HepG2 (cell line): ENCODE results near the gene RPL6. TPM values are rescaled to one million over a fixed set of nuclear protein-coding genes. Genes with fewer than 3 reads are reported as not detected.

Experiments
- FOXA1 ChIP-seq, 2 experiments: fragments of 450-650 bp in 1 of 2; sonication (generic) in 1 of 2; formaldehyde crosslinking in 1 of 2; IDR thresholded peaks; 2 replicates each; pipeline versions ENCODE4 v1.4.0 to v1.6.1; 2016 to 2020; ENCODE audit warnings: missing genetic modification reagents in 1 of 2
- GPN1 ChIP-seq: sonication (generic); formaldehyde crosslinking; IDR thresholded peaks from 2 replicates; pipeline ENCODE4 v1.5.1; 2020; ENCODE audit warnings: missing genetic modification reagents, borderline replicate concordance
- HDAC1 ChIP-seq: sonication (generic); formaldehyde crosslinking; IDR thresholded peaks from 2 replicates; pipeline ENCODE4 v1.5.1; 2020; ENCODE audit warnings: mild to moderate bottlenecking, missing genetic modification reagents
- HNRNPLL ChIP-seq: fragments of 200-400 bp; formaldehyde crosslinking; IDR thresholded peaks from 2 replicates; pipeline ENCODE4 v1.6.1; 2017; ENCODE audit warnings: mild to moderate bottlenecking, low read depth, low read length; ENCODE audit not compliant: poor library complexity, severe bottlenecking
- HOXA5 ChIP-seq: sonication (generic); formaldehyde crosslinking; IDR thresholded peaks from 2 replicates; pipeline ENCODE4 v1.4.0; 2020; ENCODE audit warnings: missing genetic modification reagents
- KDM5A ChIP-seq: fragments of 200-600 bp; sonication (generic); IDR thresholded peaks from 2 replicates; pipeline ENCODE4 v1.7.0; 2018; ENCODE audit warnings: antibody characterized with exemption, mild to moderate bottlenecking, low read length, borderline replicate concordance
- MAF1 ChIP-seq: sonication (generic); formaldehyde crosslinking; IDR thresholded peaks from 2 replicates; pipeline ENCODE4 v1.5.0; 2020; ENCODE audit warnings: missing genetic modification reagents, borderline replicate concordance
- MAFG ChIP-seq: sonication (generic); formaldehyde crosslinking; IDR thresholded peaks from 2 replicates; pipeline ENCODE4 v1.5.1; 2020; ENCODE audit warnings: mild to moderate bottlenecking, missing genetic modification reagents
- NR1H2 ChIP-seq: sonication (generic); formaldehyde crosslinking; IDR thresholded peaks from 2 replicates; pipeline ENCODE4 v1.8.1; 2022; ENCODE audit warnings: low read depth, missing genetic modification reagents, borderline replicate concordance
- NR3C1 ChIP-seq: sonication (generic); formaldehyde crosslinking; IDR thresholded peaks from 2 replicates; pipeline ENCODE4 v1.4.0; 2020; ENCODE audit warnings: missing genetic modification reagents
- NRL ChIP-seq: sonication (generic); formaldehyde crosslinking; IDR thresholded peaks from 2 replicates; pipeline ENCODE4 v1.5.0; 2020; ENCODE audit warnings: missing genetic modification reagents, mild to moderate bottlenecking, moderate library complexity, borderline replicate concordance
- ZNF230 ChIP-seq: sonication (generic); formaldehyde crosslinking; IDR thresholded peaks from 2 replicates; pipeline ENCODE4 v1.4.0; 2020; ENCODE audit warnings: mild to moderate bottlenecking, missing genetic modification reagents
- ZNF317 ChIP-seq: sonication (generic); formaldehyde crosslinking; IDR thresholded peaks from 2 replicates; pipeline ENCODE4 v1.5.0; 2020; ENCODE audit warnings: mild to moderate bottlenecking, missing genetic modification reagents
- ZNF335 ChIP-seq: sonication (generic); formaldehyde crosslinking; IDR thresholded peaks from 2 replicates; pipeline ENCODE4 v1.4.0; 2020; ENCODE audit warnings: missing genetic modification reagents
- ZNF451 ChIP-seq: sonication (generic); formaldehyde crosslinking; IDR thresholded peaks from 2 replicates; pipeline ENCODE4 v1.5.0; 2020; ENCODE audit warnings: mild to moderate bottlenecking, missing genetic modification reagents
- ZNF615 ChIP-seq: sonication (generic); formaldehyde crosslinking; IDR thresholded peaks from 2 replicates; pipeline ENCODE4 v1.5.0; 2020; ENCODE audit warnings: mild to moderate bottlenecking, missing genetic modification reagents, borderline replicate concordance
- ZNF792 ChIP-seq: IDR thresholded peaks from 2 replicates; pipeline ENCODE4 v1.6.1; 2016
- polyA plus RNA-seq, 8 experiments: library from polyadenylated mRNA; depleted of rRNA in 3 of 8; stranded (reverse) in 7 of 8; unstranded in 1 of 8; fragments of >200 nt; fragmentation: Illumina TruSeq in 4 of 8; extraction: Trizol in 4 of 8; gene quantifications; 2 replicates each; pipeline versions ENCODE4 v1.2.1 to v1.2.3, GENCODE V29; 2011 to 2016; ENCODE audit warnings: low read depth in 4 of 8, missing spikeins in 1 of 8, mixed read lengths in 1 of 8; ENCODE audit not compliant: insufficient read depth in 1 of 8
- total RNA-seq, 5 experiments: library from RNA; depleted of rRNA; stranded (reverse); fragments of >200 nt; fragmentation: Illumina TruSeq; extraction: Trizol; gene quantifications; 2 replicates each; pipeline ENCODE4 v1.2.3, GENCODE V29; 2016; ENCODE audit warnings: low read depth in 1 of 5
- TF ChIP-seq, protein P1 (sequence below): fragments of 450-650 bp; IDR thresholded peaks from 2 replicates; pipeline ENCODE4 v1.6.1; 2017
- TF ChIP-seq, protein P2 (sequence below): sonication (generic); formaldehyde crosslinking; IDR thresholded peaks from 2 replicates; pipeline ENCODE4 v1.4.0; 2020; ENCODE audit warnings: missing genetic modification reagents
- TF ChIP-seq, protein P3 (sequence below): sonication (generic); formaldehyde crosslinking; IDR thresholded peaks from 2 replicates; pipeline ENCODE4 v1.8.0; 2022; ENCODE audit warnings: missing genetic modification reagents, mild to moderate bottlenecking, moderate library complexity, borderline replicate concordance

Gene RPL6
- total and polyA plus RNA-seq, 2 of the 13 experiments (the other 11 are each of a cell fraction or from before 2014, with no cell fraction given), result 1,551 to 1,719 TPM

DNA sequence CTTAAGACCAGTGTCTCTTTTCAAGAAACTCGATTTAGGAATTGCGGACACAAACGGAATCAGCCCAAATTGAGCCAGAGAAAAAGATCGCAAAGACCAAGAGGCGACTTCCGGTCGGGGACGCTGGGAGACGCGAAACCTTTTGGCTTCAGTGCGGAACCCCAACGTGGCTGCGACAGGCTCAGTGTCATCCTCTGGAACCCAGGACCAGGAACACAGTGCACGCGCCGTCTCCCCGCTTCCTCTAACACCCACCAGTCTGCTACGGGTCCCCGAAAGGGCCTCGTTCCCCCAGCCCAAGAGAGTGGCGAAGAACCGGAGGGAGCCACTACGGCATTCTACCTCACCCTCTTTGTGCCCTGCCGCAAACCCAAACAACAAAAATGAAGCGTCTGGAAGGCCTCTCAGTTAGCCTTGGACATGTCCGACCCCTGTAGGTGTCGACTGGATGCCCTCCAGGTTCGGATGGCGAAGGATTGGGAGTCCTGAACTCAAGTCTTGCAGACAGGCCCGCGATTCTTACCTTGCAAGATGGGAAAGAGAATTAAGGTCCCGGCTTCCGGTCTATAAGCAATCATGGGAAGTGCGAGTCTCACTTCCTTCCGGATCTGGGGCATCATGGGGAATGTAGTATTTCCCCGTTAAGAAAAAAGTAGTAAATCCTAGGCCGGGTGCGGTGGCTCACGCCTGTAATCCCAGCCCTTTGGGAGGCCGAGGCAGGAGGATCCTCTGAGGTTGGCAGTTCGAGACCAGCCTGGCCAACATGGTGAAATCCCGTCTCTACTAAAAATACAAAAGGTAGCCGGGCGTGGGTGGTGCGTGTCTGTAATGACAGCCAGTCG is at the start of gene RPL6 (continued):
- TF ChIP-seq, protein P1, sequence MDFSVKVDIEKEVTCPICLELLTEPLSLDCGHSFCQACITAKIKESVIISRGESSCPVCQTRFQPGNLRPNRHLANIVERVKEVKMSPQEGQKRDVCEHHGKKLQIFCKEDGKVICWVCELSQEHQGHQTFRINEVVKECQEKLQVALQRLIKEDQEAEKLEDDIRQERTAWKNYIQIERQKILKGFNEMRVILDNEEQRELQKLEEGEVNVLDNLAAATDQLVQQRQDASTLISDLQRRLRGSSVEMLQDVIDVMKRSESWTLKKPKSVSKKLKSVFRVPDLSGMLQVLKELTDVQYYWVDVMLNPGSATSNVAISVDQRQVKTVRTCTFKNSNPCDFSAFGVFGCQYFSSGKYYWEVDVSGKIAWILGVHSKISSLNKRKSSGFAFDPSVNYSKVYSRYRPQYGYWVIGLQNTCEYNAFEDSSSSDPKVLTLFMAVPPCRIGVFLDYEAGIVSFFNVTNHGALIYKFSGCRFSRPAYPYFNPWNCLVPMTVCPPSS, result no peak
- peak; percentile 67; the same call in 1 of the 2 replicates for TF ChIP-seq ZNF335 (CRISPR knock-in tag)
- TF ChIP-seq NR1H2 (CRISPR knock-in tag), result no peak
- no peak for TF ChIP-seq ZNF615 (CRISPR knock-in tag)
- TF ChIP-seq ZNF792, result no peak; the same call in 1 of the 2 replicates
- TF ChIP-seq, protein P2, sequence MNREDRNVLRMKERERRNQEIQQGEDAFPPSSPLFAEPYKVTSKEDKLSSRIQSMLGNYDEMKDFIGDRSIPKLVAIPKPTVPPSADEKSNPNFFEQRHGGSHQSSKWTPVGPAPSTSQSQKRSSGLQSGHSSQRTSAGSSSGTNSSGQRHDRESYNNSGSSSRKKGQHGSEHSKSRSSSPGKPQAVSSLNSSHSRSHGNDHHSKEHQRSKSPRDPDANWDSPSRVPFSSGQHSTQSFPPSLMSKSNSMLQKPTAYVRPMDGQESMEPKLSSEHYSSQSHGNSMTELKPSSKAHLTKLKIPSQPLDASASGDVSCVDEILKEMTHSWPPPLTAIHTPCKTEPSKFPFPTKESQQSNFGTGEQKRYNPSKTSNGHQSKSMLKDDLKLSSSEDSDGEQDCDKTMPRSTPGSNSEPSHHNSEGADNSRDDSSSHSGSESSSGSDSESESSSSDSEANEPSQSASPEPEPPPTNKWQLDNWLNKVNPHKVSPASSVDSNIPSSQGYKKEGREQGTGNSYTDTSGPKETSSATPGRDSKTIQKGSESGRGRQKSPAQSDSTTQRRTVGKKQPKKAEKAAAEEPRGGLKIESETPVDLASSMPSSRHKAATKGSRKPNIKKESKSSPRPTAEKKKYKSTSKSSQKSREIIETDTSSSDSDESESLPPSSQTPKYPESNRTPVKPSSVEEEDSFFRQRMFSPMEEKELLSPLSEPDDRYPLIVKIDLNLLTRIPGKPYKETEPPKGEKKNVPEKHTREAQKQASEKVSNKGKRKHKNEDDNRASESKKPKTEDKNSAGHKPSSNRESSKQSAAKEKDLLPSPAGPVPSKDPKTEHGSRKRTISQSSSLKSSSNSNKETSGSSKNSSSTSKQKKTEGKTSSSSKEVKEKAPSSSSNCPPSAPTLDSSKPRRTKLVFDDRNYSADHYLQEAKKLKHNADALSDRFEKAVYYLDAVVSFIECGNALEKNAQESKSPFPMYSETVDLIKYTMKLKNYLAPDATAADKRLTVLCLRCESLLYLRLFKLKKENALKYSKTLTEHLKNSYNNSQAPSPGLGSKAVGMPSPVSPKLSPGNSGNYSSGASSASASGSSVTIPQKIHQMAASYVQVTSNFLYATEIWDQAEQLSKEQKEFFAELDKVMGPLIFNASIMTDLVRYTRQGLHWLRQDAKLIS (CRISPR knock-in tag), result no peak
- 0 out of 2 replicates have a peak, but pooled peaks have one; percentile 43 for TF ChIP-seq MAF1 (CRISPR knock-in tag)
- TF ChIP-seq MAFG (CRISPR knock-in tag), result no peak
- TF ChIP-seq GPN1 (CRISPR knock-in tag), result 0 out of 2 replicates have a peak, but pooled peaks have one; percentile 59
- TF ChIP-seq KDM5A, result peak; percentile 76
- TF ChIP-seq NRL, result peak; percentile 74; the same call in 1 of the 2 replicates
- TF ChIP-seq FOXA1 (IDR thresholded peaks at IDR 0.05), result no peak
- no peak for TF ChIP-seq FOXA1 (CRISPR knock-in tag; IDR thresholded peaks at IDR 0.05)
- no peak; the same call in 1 of the 2 replicates for TF ChIP-seq ZNF317 (CRISPR knock-in tag)
- TF ChIP-seq NR3C1 (CRISPR knock-in tag), result no peak
- no peak for TF ChIP-seq ZNF451
- TF ChIP-seq, protein P3, sequence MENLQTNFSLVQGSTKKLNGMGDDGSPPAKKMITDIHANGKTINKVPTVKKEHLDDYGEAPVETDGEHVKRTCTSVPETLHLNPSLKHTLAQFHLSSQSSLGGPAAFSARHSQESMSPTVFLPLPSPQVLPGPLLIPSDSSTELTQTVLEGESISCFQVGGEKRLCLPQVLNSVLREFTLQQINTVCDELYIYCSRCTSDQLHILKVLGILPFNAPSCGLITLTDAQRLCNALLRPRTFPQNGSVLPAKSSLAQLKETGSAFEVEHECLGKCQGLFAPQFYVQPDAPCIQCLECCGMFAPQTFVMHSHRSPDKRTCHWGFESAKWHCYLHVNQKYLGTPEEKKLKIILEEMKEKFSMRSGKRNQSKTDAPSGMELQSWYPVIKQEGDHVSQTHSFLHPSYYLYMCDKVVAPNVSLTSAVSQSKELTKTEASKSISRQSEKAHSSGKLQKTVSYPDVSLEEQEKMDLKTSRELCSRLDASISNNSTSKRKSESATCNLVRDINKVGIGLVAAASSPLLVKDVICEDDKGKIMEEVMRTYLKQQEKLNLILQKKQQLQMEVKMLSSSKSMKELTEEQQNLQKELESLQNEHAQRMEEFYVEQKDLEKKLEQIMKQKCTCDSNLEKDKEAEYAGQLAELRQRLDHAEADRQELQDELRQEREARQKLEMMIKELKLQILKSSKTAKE, result no peak
- TF ChIP-seq HNRNPLL, result peak; percentile 16
- peak; percentile 79 for TF ChIP-seq HDAC1 (CRISPR knock-in tag)
- TF ChIP-seq HOXA5, result peak; percentile 90; the same call in 1 of the 2 replicates
- peak; percentile 83; the same call in 1 of the 2 replicates for TF ChIP-seq ZNF230
